Upper lobe of left lung (tissue), 6 donors: Measurements from ENCODE around the gene TMEM263. TPM values are rescaled to one million over a fixed set of nuclear protein-coding genes. Genes with fewer than 3 reads are reported as not detected.

ENCODE experiments used
- ATAC-seq, 2 donors: fragments of 200-7000 bp; cut with Tn5 transposase; one replicate each; pipeline ENCODE4 v1.9.1; 2022; ENCODE audit warnings: mild to moderate bottlenecking in 2 of 2, moderate library complexity in 2 of 2; ENCODE audit not compliant: low FRiP score in 2 of 2
- DNase-seq, 2 donors: peaks; one replicate each; pipeline ENCODE4 v3.0.0-alpha.2; 2019 to 2020
- H3K27ac ChIP-seq, 4 donors: fragments of 200-600 bp; sonication (generic); one replicate each; pipeline ENCODE4 v1.5.1; 2016 to 2019
- H3K27me3 ChIP-seq, 4 donors: fragments of 200-600 bp; sonication (generic); one replicate each; pipeline ENCODE4 v1.5.1; 2017 to 2019
- H3K36me3 ChIP-seq, 4 donors: fragments of 200-600 bp; sonication (generic); one replicate each; pipeline ENCODE4 v1.5.1; 2016 to 2019
- H3K4me1 ChIP-seq, 4 donors: fragments of 200-600 bp; sonication (generic); one replicate each; pipeline ENCODE4 v1.5.1; 2018 to 2019
- H3K4me3 ChIP-seq, 4 donors: fragments of 200-600 bp; sonication (generic); one replicate each; pipeline ENCODE4 v1.5.1; 2017 to 2019; ENCODE audit warnings: mild to moderate bottlenecking in 2 of 4, moderate library complexity in 1 of 4
- H3K9me3 ChIP-seq, 4 donors: fragments of 200-600 bp; sonication (generic); one replicate each; pipeline ENCODE4 v1.5.1; 2018 to 2019
- EP300 ChIP-seq, 4 donors: sonication (generic); formaldehyde crosslinking; IDR thresholded peaks; one replicate each; pipeline ENCODE4 v1.5.1; 2017; ENCODE audit warnings: antibody characterized with exemption in 4 of 4, control low read depth in 2 of 4
- POLR2A ChIP-seq, 4 donors: fragments of 450-650 bp; IDR thresholded peaks; one replicate each; pipeline ENCODE4 v1.5.1; 2016 to 2017; ENCODE audit warnings: antibody characterized with exemption in 4 of 4, mild to moderate bottlenecking in 2 of 4
- POLR2AphosphoS5 ChIP-seq, 2 donors: sonication (generic); formaldehyde crosslinking; IDR thresholded peaks; one replicate each; pipeline ENCODE4 v1.5.1; 2017; ENCODE audit warnings: antibody characterized with exemption in 2 of 2
- WGBS, 2 donors: methylation state at CpG; one replicate each; pipeline ENCODE4 v1.1.5; 2017 to 2018; 5-methylcytosine and 5-hydroxymethylcytosine counted together
- total RNA-seq, 6 donors: library from RNA; depleted of rRNA in 4 of 6; stranded (reverse); fragments of >200 nt in 4 of 6; gene quantifications; one replicate each; pipeline versions ENCODE4 v1.1.0 to v1.2.1, GENCODE V29; 2016 to 2021
- TF ChIP-seq, protein P1 (sequence below), 6 experiments: fragments of 450-650 bp in 4 of 6; fragments of 200-600 bp in 2 of 6; sonication (generic) in 2 of 6; IDR thresholded peaks; one replicate each; pipeline ENCODE4 v1.5.1; 2016 to 2019; ENCODE audit warnings: antibody characterized with exemption in 6 of 6
- donor health status: DM: no; HTN: no; CAD: no; lungs with moderate emphysema.
- donor health status: DM: no; HTN: yes; CAD: no; lungs with severe emphysema.

The TMEM263 gene
- total RNA-seq, 6 donors from 2014 or later: 22.3 to 47.8 (median 25.7) TPM

DNA sequence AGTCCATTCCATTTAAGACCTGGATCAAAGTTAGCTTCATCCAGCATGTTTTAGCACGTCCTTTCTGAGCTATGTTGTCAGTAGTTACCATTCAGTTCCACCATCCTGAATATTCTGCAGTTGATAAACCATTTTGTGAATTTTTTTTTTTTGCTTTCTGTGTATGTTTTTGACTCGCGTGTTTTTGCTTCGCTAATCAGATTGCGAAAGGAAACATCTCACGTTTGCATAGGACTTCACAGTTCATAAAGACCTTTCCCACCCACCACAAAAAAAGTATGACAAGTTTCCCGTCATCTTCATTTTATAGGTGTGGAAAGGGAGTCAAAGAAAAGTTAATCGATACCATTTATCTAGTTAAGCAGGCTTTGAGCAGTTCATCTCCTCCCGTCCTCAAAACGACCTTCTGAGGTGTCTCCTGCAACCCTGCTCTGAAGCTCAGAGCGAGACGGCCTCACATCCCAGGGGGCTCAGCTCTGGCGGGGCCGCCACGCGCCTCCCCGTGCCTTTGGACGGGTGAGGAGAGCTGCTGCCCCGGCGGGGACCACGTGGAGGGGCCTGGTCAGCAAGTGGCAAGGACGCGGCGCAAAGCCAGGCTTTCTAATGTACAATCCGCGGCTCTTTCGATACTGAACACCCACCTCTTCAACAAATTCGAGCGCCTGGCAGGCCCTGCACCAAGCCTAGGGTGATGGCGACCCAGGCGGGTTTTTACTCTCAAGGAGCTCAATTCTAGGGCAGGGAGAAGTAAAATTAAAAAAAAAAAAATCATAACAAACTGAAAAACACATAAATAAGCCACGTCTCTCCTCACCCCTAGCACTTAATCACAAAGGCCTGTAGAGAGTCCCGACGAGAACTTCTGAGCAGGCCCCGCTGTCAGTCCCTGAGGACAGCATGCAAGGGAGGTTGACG is 988 bp upstream of the TMEM263 start:
- Histone ChIP-seq H3K4me1 (peaks cover 17 to 27% (median 20%) of the 10 kb centered on the region in 4 donors), H3K4me3 (peak overlapping the region; percentile 37 to 94 (median 87)), H3K27me3 (no peaks in the 10 kb centered on the region), H3K9me3 (no peaks in the 10 kb centered on the region), H3K27ac (peak overlapping the region; percentile 94 to 97 (median 95)), H3K36me3 (no peaks in the 10 kb centered on the region)
- WGBS, 2 donors: 38 to 57% methylated on average over 36 of the region's 36 CpGs
- peak in 1 of 2 donors; percentile 49 for ATAC-seq
- TF ChIP-seq POLR2AphosphoS5 (IDR thresholded peaks at IDR 0.05) (no peak), EP300 (IDR thresholded peaks at IDR 0.05) (no peak), POLR2A (IDR thresholded peaks at IDR 0.05) (no peak)
- TF ChIP-seq, protein P1, sequence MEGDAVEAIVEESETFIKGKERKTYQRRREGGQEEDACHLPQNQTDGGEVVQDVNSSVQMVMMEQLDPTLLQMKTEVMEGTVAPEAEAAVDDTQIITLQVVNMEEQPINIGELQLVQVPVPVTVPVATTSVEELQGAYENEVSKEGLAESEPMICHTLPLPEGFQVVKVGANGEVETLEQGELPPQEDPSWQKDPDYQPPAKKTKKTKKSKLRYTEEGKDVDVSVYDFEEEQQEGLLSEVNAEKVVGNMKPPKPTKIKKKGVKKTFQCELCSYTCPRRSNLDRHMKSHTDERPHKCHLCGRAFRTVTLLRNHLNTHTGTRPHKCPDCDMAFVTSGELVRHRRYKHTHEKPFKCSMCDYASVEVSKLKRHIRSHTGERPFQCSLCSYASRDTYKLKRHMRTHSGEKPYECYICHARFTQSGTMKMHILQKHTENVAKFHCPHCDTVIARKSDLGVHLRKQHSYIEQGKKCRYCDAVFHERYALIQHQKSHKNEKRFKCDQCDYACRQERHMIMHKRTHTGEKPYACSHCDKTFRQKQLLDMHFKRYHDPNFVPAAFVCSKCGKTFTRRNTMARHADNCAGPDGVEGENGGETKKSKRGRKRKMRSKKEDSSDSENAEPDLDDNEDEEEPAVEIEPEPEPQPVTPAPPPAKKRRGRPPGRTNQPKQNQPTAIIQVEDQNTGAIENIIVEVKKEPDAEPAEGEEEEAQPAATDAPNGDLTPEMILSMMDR (IDR thresholded peaks at IDR 0.05): no peak
- peak; percentile 26 to 85 for DNase-seq

DNA sequence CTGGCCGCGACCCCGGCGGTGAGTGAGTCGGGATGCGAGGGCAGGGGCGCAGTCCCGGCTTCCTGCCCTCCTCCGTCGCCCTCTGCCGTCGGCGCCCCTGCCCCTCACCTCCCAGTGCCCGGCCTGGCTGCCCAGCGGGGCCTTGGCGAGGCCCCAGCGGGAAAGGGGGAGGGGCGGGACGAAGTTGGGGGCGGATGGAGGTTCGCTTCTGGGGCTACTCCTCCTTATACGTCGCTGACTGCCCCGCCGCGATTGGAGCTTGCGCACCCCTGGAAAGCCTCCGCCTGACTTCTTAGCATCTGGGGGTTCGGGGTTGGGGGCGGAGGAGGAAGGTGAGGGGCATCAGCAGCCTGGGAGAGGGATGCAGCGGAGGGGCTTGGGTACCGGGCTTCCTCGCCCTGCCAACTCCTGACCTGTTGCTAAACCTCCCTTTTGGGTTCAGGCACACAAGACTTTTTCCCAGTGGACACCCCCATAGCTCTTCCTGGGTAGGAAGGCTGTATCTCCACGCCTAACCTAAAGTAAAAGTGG is 406 bp downstream of the TMEM263 start:
- TF ChIP-seq POLR2A (IDR thresholded peaks at IDR 0.05) (peak in 2 of 4 donors; percentile 15 to 26), EP300 (IDR thresholded peaks at IDR 0.05) (no peak)
- H3K27ac ChIP-seq: peak overlapping the region; percentile 94 to 97 (median 95)
- H3K4me3 ChIP-seq: peak overlapping the region; percentile 37 to 94 (median 87)
- H3K27me3 ChIP-seq: no peaks in the 10 kb centered on the region
- WGBS, 2 donors: 0% methylated on average over 3 to 34 of the region's 34 CpGs
- DNase-seq (peak; percentile 55 to 94), ATAC-seq (peak; percentile 58 to 72)
- no peaks in the 10 kb centered on the region for H3K36me3 ChIP-seq
- no peaks in the 10 kb centered on the region for H3K9me3 ChIP-seq
- peaks cover 17 to 27% (median 20%) of the 10 kb centered on the region in 4 donors for H3K4me1 ChIP-seq

DNA sequence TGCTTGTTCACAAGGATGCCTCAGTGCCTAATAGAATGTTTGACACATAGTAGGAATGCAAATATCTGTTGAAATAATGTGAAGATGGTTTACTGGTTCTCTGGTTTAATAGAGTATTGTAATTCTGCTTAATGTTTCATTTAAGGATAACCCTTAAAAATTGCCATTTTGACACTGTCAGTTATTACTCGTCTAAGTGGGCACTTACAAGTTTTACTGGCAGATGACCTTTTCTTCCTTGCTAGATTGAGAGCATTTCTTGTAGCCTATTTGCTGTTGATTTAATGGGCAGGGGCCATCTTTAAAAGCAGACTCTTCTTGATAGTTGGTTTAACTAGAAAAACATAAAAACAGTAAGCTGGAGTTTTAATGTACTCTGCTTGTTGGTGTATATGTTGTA is 1.9 kb downstream of the TMEM263 start:
- ATAC-seq (no peak), DNase-seq (no peak)
- Histone ChIP-seq H3K9me3 (no peaks in the 10 kb centered on the region), H3K27me3 (no peaks in the 10 kb centered on the region), H3K27ac (no peak overlapping the region), H3K4me3 (peak overlapping the region in 3 of 4 donors; percentile 83 to 94 (median 91)), H3K4me1 (peaks cover 17 to 27% (median 20%) of the 10 kb centered on the region in 4 donors), H3K36me3 (no peaks in the 10 kb centered on the region)
- 15 to 30% methylated on average over 1 of the region's 1 CpG for WGBS, 2 donors
- TF ChIP-seq POLR2A (IDR thresholded peaks at IDR 0.05) (no peak), EP300 (IDR thresholded peaks at IDR 0.05) (no peak), POLR2AphosphoS5 (IDR thresholded peaks at IDR 0.05) (no peak)
- TF ChIP-seq, protein P1 (IDR thresholded peaks at IDR 0.05): no peak

DNA sequence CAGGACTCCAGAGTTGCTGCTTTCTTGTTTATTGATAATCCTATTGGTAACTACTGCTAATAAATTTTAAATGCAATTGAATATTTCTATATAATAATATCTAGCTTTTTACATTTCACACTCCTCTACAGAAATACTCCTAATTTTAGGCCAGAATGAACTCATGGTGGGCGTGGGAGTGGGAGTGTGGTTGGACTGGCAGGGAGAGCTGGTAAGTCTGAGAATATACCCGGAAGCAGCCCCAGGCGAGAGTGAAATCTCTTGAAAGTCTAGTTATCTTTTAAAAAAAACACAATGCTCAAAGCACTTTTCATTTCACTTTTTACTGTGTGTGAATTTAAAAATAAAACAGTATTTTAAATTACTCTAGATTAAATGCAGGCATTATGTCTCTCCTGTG is 4.7 kb downstream of the TMEM263 start:
- no peaks in the 10 kb centered on the region for H3K27me3 ChIP-seq
- H3K4me1 ChIP-seq: peaks cover 10 to 16% (median 13%) of the 10 kb centered on the region in 4 donors
- no peak for DNase-seq
- TF ChIP-seq, protein P1 (IDR thresholded peaks at IDR 0.05): no peak
- TF ChIP-seq POLR2A (IDR thresholded peaks at IDR 0.05): no peak
- TF ChIP-seq POLR2AphosphoS5 (IDR thresholded peaks at IDR 0.05): no peak
- TF ChIP-seq EP300 (IDR thresholded peaks at IDR 0.05): no peak
- H3K27ac ChIP-seq: no peak overlapping the region
- 87 to 96% methylated on average over 3 of the region's 3 CpGs for WGBS, 2 donors
- H3K9me3 ChIP-seq: no peaks in the 10 kb centered on the region
- ATAC-seq: no peak
- H3K36me3 ChIP-seq: peaks cover 0 to 3% (median 0%) of the 10 kb centered on the region in 4 donors
- H3K4me3 ChIP-seq: no peak overlapping the region

DNA sequence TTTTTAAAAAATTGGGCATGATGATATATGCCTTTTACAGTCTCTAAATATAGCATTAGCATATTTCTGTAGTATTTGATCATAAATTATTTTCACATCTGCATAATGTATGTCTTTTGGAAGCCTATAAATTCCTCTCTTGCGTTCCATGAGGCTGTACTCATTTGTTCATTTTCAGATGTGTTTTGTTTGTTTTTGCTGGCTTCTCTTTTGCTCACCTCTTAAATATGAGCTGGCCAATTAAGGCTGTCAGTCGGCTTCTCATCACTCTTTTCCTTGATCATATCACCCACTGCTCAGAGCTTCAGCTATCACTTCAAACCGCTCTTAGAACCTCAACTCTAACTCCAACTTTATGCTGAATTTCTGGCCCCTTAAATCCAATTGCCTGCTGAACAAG is 6.6 kb downstream of the TMEM263 start:
- Histone ChIP-seq H3K4me1 (peaks cover 10 to 16% (median 12%) of the 10 kb centered on the region in 4 donors), H3K27ac (no peak overlapping the region), H3K9me3 (no peaks in the 10 kb centered on the region), H3K4me3 (no peak overlapping the region), H3K27me3 (no peaks in the 10 kb centered on the region), H3K36me3 (peaks cover 0 to 12% (median 3%) of the 10 kb centered on the region in 4 donors)
- WGBS, 2 donors: 90 to 95% methylated on average over 3 of the region's 3 CpGs
- ATAC-seq (no peak), DNase-seq (no peak)
- TF ChIP-seq, protein P1 (IDR thresholded peaks at IDR 0.05): no peak
- TF ChIP-seq EP300 (IDR thresholded peaks at IDR 0.05) (no peak), POLR2AphosphoS5 (IDR thresholded peaks at IDR 0.05) (no peak), POLR2A (IDR thresholded peaks at IDR 0.05) (no peak)
